ENCODE results near the gene GZMB.

DNA sequence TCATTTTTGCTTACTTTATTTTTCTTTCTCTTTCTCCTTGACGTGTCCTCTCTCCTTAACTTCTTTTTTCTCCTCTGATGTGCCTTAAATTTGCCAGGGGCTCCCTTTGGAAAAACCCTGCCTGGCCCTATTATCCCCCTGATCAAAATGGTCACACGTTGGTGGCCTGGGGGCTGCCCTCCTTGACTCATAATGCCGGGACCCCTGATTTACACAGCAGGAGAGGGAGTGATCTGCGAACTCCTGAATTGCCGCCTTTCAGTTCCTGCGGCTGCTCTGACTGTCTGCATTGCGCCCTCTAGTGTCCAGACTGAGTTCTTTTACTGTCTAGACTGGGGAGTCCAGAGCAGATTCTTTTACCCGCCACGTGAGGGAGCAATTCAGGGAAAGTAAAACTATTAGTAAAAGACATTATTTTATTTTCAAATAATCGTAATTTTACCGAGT, 44.8 kb upstream of the GZMB start:
- no peak for TF ChIP-seq POLR2AphosphoS5 (IDR thresholded peaks at IDR 0.05; ENCODE audit: borderline replicate concordance, low read depth, low read length)
- TF ChIP-seq EZH2 (IDR thresholded peaks at IDR 0.05) = no peak

All from SK-N-MC (cell line).